OCI-M2 (cell line): ENCODE results near the gene KIAA1671.

ENCODE experiments used
- DNase-seq: peaks from one replicate; lab custom pipeline; 2025; ENCODE audit not compliant: unreplicated experiment; lab: John Stamatoyannopoulos, UW

The KIAA1671 gene

DNA sequence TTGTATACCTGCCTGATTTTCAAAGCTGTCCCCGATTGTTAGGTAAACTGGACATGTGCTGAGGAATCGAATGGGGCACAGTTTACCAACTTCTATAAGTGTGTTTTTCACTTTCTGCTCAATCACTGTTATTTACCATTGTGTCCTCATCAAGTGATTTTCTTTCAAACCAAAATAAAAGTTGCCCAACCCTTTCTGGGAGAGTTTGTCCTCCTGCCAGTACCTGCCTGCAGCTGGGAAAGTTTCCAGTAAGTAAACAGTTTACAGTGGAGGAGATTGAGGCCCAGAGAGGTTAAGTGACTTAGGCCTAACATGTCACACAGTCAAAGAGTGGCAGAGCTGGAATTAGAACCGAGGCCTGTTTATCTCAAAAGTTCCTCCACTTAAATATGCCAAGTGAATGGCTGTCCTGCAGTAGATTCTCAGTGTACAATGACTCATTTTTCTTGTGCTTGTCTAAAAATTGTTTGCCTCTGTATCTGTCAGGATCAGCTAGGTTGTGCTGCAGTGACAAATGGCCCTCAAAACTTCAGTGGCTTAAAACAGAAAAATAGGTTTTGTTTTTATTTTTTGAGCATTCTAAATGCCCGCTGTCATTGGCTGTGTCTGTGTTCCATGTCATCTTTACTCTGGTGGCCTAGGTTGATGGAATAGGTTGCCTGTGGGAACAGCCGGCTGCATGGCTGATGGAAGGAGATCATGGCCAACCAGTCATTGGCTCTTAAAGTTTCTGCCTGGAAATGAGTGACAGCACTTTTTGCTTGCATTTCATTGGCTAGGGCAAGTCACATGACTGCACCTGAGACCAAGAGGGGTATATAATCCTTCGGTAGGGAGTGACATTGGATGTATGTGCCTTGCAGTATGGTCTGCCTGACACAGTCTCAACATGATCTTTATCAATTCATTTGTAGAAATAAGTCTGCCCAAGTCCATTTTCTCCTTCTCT is 185.3 kb downstream of the KIAA1671 start:
- DNase-seq, result no peak

- DNase-seq, result no peak
These were observed 186.5 kb downstream of the KIAA1671 start for GRCh38 chr22:25139062-25139461.

GRCh38 chr22:25142102-25142501 is 189.6 kb downstream of the KIAA1671 start:
- no peak for DNase-seq

DNA sequence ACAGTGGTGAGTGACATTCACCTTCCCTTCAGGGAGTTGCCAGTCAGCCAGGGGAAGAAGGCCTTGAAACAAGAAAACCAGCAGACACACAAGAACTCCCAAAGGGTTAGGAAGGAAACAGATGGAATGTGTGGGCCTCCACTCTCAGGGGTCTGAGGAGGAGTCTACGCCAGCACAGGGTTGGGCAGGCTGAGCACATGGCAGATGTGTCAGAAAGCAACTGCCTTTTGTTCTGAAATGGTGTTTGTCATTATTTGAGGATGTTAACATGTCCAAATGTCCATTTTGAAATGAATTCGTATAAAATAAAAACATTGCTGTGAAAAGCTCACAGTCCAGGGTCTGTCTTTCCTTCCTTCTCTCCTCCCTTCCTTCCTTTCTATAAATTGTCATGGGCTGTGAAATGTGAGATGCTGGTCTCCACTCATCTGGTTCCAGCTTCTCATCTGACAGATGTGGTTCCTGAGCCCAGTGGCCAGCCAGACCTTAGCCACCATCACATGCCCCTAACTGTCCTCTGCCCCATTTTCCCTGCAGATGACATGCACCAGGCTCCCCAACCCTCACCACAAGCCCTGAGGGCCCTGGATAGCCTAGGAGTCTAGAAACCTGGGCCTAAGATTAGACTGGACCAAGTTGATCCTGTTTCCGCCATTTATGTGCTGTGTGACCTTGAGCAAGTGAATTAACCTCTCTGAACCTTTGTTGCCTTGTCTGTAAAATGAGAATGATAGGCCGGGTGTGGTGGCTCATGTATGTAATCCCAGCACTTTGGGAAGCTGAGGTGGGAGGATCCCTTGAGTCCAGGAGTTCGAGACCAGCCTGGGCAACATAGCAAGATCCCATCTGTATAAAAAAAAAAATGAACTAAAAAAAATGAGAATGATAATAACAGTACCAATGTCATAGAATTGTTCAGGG is 190.9 kb downstream of the KIAA1671 start:
- no peak for DNase-seq

DNA sequence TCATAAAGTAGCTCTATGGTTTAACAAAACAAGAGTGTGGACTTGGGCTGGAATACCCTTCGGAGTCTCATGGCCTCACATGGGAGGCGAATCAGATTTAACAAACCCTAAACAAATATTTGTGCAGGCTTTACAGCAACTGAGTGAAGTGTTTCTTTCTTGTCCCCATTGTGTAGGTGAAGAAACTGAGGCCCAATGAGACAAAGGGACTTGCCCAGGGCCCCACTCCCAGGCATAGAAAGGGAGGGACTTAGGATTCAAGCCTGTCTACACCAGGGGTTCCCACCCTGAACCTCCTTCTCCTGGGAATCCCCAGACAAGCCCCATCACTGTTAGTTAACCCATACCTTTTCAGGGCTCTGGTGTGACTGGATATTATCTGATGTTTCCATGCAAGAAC is 192.0 kb downstream of the KIAA1671 start:
- no peak for DNase-seq

DNA sequence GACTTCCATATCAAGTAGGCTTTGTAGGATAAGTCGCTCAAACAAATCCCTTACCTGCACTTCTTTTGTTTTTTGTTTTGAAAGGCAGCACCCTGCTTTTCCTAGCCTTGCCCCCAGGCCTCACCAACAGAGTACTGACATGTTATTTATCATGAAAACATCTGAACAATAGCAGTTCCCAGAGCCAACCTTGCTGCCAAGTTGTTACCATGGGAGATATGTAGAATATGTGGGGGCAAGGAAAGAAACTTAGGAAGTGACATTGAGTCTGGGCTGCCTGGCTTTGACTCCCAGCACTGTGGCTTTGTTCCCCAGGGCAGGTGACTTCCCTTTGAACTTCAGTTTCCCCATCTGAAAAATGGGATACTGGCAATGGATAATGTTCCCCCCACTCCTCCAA is 193.8 kb downstream of the KIAA1671 start:
- no peak for DNase-seq

DNA sequence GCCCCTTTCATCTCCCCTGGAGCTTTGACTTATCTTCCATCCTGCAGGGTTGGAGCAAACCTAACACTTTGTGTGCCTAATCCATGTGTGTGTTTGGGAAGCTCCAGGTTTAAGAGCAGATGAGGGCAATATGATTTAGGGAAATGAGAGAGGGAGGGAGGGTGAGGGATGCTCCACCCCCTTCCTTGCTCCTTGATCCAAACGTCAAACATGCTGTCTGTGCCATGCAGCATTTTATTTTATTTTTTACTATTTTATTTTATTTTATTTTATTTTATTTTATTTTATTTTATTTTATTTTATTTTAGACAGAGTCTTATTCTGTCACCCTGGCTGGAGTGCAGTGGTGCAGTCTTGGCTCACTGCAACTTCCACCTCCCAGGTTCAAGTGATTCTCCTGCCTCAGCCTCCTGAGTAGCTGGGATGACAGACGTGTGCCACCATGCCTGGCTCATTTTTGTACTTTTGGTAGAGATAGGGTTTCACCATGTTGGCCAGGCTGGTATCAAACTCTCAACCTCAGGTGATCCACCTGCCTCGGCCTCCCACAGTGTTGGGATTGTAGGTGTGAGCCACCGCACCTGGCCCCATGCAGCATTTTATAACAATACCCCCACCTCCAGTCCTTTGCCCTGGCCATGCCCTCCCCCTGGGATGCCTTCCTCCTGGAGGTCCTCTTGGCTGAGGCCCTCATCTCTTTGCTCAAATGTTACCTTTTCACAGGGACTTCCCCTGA is 194.6 kb downstream of the KIAA1671 start:
- no peak for DNase-seq

GRCh38 chr22:25147642-25147928 is 195.1 kb downstream of the KIAA1671 start:
- DNase-seq, result no peak

DNA sequence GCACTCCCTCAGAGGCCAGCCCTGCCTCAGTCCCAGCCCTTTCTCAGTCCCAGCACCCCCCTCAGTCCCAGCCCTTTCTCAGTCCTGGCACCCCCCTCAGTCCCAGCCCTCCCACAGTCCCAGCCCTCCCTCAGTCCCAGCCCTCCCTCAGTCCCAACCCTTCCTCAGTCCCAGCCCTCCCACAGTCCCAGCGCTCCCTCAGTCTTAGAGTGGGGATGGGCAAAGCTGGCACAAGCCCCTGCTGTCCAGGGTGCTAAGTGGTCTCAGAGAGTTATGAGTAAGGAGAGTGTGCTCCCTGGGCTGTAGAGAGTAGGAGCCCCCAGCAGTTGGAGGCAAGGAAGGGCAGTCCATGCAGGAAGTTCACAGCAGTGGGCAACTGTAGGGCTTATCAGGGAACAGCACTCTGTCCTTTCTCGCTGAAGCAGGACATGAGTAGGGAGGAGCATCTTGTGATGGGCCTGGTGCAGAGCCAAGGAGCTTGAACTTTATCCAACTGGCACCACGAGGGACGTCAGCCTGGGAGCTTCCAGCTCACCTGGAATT is 195.7 kb downstream of the KIAA1671 start:
- peak; percentile 35 for DNase-seq

DNA sequence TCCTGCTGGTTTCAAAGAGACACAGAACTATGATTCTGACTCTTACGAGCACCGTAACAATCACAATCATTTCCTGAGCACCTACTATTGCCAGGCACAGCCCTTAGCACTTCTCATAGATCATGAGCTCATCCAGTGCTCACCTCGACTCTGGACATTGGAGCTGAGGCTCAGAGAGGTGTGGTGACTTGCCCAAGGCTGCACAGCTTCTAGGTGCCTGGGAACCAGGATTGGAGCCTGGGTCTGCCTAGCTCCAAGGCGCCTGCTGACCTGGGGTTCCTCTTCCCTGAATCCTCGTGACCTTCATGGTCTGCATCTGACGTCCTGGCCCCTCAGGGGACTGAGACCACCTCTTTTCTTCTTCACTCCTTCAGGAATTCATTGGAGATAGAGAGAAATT is 196.5 kb downstream of the KIAA1671 start:
- DNase-seq, result no peak

DNA sequence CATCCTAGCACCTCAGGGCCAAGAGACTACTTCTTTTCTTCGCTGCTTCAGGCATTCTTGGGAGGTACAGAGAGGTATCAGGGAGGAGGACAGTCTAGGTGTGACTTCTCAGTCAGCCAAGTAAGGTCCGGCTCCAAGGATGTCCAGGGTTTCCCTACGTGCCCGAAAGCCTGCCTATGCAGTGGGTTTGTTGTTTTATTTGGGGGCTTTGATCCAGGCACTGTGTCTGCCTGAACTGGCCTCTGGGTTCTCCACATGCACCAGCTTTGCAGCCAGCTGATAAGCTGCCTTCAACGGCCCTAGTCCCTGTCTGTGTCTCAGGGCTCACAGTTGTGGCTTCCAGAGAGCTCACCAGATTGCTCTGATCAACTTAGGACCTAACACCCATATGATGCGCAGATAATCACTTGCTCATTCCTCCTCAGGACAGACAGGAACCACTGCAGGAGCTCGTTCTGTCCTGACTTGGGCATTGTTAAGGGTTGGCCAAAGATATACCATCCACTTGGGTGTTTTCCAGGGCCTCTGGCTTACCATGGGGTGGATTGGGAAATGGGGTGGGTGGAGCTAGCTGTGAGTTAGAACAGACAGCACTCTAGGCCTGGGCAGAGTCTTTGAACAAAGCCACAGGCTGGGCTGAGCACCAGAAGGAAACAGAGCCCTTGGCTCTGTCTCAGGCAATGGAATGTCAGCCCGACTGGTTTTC is 201.6 kb downstream of the KIAA1671 start:
- peak; percentile 12 for DNase-seq

GRCh38 chr22:25154667-25154999 is 202.1 kb downstream of the KIAA1671 start:
- no peak for DNase-seq

DNA sequence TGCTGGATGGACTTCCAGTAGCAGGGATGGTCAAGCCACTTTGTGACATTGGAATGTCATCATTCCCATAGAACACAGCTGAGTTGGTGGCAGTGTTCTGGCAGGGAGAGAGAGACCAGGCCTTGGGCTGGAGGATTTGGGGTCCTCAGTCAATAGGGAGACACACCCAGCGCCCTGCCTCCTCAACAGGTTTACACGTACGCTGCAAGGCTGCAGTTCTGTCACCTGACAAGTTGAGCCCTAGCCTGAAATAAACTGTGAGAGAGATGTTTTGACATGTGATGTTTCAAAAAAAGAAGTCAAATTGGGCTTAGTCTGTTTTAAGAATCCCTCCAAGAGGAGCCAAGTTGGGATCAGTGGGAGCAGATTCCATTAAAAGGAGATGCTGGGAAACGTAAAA is 204.2 kb downstream of the KIAA1671 start:
- DNase-seq, result no peak

DNA sequence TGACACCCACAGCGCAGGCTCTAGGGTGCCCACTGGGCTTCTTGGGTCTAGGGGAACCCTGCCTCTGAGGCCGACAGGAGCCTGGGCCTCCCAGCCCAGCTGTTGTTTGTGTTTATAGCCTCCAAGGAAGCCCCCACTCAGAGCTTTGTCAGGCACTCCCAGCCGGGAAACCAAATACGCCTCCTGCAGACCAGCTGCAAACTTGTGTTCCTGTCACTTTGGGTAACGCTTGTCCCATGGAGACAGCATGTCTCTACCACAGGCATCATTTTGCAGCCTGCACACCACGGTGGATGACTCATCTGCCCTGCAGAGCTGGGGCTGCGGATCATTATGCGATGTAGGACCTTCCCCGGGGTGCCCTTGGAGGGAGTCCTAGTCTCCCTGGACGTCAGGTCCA is 206.5 kb downstream of the KIAA1671 start:
- no peak for DNase-seq

- DNase-seq, result no peak
These were observed 207.8 kb downstream of the KIAA1671 start for GRCh38 chr22:25160120-25160996.

- no peak for DNase-seq
These were observed 208.8 kb downstream of the KIAA1671 start for GRCh38 chr22:25161017-25161915.

- no peak for DNase-seq
These were observed 209.5 kb downstream of the KIAA1671 start for GRCh38 chr22:25161916-25162530.

GRCh38 chr22:25162561-25162960 is 210.0 kb downstream of the KIAA1671 start:
- no peak for DNase-seq
